LNCAP (cell line): ENCODE results near the gene THY1.

Experiments used
- CTCF ChIP-seq: fragments of 450-650 bp; IDR thresholded peaks from 2 replicates; pipeline ENCODE4 v1.5.1; 2017; ENCODE audit warnings: mild to moderate bottlenecking

The THY1 gene

GRCh38 chr11:119382101-119382500 is 40.9 kb downstream of the THY1 start:
- no peak for TF ChIP-seq CTCF

GRCh38 chr11:119381181-119381988 is 41.6 kb downstream of the THY1 start, which contains the start of gene USP2:
USP2 (minus strand) TSS chr11:119381690; CDS start chr11:119373480, 8,210 bp downstream.
- TF ChIP-seq CTCF = peak; percentile 96

- TF ChIP-seq CTCF = no peak
Measured at GRCh38 chr11:119380827-119381180, 42.2 kb downstream of the THY1 start.

GRCh38 chr11:119380160-119380826 is 42.7 kb downstream of the THY1 start:
- TF ChIP-seq CTCF = no peak

GRCh38 chr11:119378851-119379465 is 44.0 kb downstream of the THY1 start:
- no peak for TF ChIP-seq CTCF

GRCh38 chr11:119377961-119378667 is 44.9 kb downstream of the THY1 start:
- no peak for TF ChIP-seq CTCF
